GM12878 (cell line): ENCODE results near the gene IL36B.

Source experiments
- CTCF ChIP-seq, 3 experiments: IDR thresholded peaks in 2 of 3; conservative IDR thresholded peaks in 1 of 3; 2 replicates each; pipeline ENCODE4 v1.5.1; 2011; ENCODE audit warnings: low read depth in 3 of 3, low read length in 3 of 3, mild to moderate bottlenecking in 3 of 3, control low read depth in 2 of 3, moderate library complexity in 2 of 3, inconsistent platforms in 1 of 3, mixed read lengths in 1 of 3; ENCODE audit not compliant: control insufficient read depth in 2 of 3, insufficient read depth in 1 of 3; ENCODE audit errors: extremely low read depth in 1 of 3
- EP300 ChIP-seq, 2 experiments: fragments of 150-350 bp in 1 of 2; IDR thresholded peaks; 2 replicates each; pipeline ENCODE4 v1.6.1; 2011 to 2012; ENCODE audit warnings: low read depth in 2 of 2, low read length in 2 of 2, borderline replicate concordance in 1 of 2, improper control_type of control experiment in 1 of 2, inconsistent platforms in 1 of 2; ENCODE audit not compliant: control insufficient read depth in 1 of 2
- JUND ChIP-seq: IDR thresholded peaks from 2 replicates; pipeline ENCODE4 v1.6.1; 2012; ENCODE audit warnings: low read depth, mild to moderate bottlenecking, low read length, improper control_type of control experiment, moderate library complexity
- KDM1A ChIP-seq: fragments of 200-600 bp; sonication (generic); IDR thresholded peaks from 2 replicates; pipeline ENCODE4 v1.6.1; 2016; ENCODE audit warnings: borderline replicate concordance
- POLR2AphosphoS2 ChIP-seq: IDR thresholded peaks from 2 replicates; pipeline ENCODE4 v1.6.1; 2011; ENCODE audit warnings: low read depth, mild to moderate bottlenecking, low read length, improper control_type of control experiment, moderate library complexity
- RELB ChIP-seq: fragments of 450-650 bp; IDR thresholded peaks from 2 replicates; pipeline ENCODE4 v1.6.1; 2017; ENCODE audit warnings: low read depth, mild to moderate bottlenecking, moderate library complexity

- no peak for TF ChIP-seq JUND
- TF ChIP-seq CTCF (IDR thresholded peaks at IDR 0.05 in 2 of 3, conservative IDR thresholded peaks at IDR 0.05 in 1 of 3; ENCODE audit: control insufficient read depth in 2 of 3, extremely low read depth in 1 of 3, insufficient read depth in 1 of 3, low read depth in 3 of 3, low read length in 3 of 3): no peak
- no peak for TF ChIP-seq KDM1A
- no peak for TF ChIP-seq EP300 (IDR thresholded peaks at IDR 0.05; ENCODE audit: borderline replicate concordance in 1 of 2, control insufficient read depth in 1 of 2, low read depth in 2 of 2, low read length in 2 of 2)
- no peak for TF ChIP-seq POLR2AphosphoS2
- TF ChIP-seq RELB: no peak
Observed at GRCh38 chr2:113072584-113072983, 19.9 kb upstream of the IL36B start.
